ENCODE results near the gene KCTD17.

- TF ChIP-seq CTCF (conservative IDR thresholded peaks at IDR 0.05; ENCODE audit: low read depth, low read length) (no peak), EZH2 (IDR thresholded peaks at IDR 0.05; ENCODE audit: borderline replicate concordance, low read depth, low read length, poor library complexity, severe bottlenecking) (no peak)
Measured at GRCh38 chr22:37069719-37070118, 18.2 kb downstream of the KCTD17 start.

All from A673 (cell line).